HEK293 (cell line): ENCODE results near the gene TADA1.

Experiments used
- CTCF ChIA-PET: fragments of 350-600 bp; formaldehyde crosslinking; extraction: SDS; loops from one replicate; lab custom pipeline; 2021; ENCODE audit warnings: antibody characterized with exemption; lab: Yijun Ruan, JAX
- POLR2A ChIA-PET: fragments of 300-600 bp; formaldehyde crosslinking; extraction: SDS; loops from one replicate; lab custom pipeline; 2020; ENCODE audit warnings: antibody characterized with exemption, inconsistent platforms; lab: Yijun Ruan, JAX
- H3K27ac ChIP-seq: fragments of 200-500 bp; sonication (Bioruptor generic); 2 replicates; pipeline ENCODE4 v1.5.1; 2014; ENCODE audit warnings: low read depth, low read length, control low read depth, inconsistent platforms; ENCODE audit errors: extremely low read depth
- H3K36me3 ChIP-seq, 2 experiments: fragments of 200-500 bp in 1 of 2; sonication (Bioruptor generic) in 1 of 2; 1 replicate in 1 of 2; 2 replicates in 1 of 2; pipeline ENCODE4 v1.5.1; 2014 to 2017; ENCODE audit warnings: inconsistent platforms in 2 of 2, low read length in 2 of 2; ENCODE audit not compliant: control insufficient read depth in 2 of 2, insufficient read depth in 1 of 2
- H3K4me1 ChIP-seq: fragments of 200-500 bp; sonication (Bioruptor generic); 2 replicates; pipeline ENCODE4 v1.5.1; 2014; ENCODE audit warnings: mild to moderate bottlenecking, low read length, inconsistent platforms; ENCODE audit not compliant: control insufficient read depth, insufficient read depth
- H3K4me3 ChIP-seq: 2 replicates; pipeline ENCODE4 v1.5.1; 2011; ENCODE audit warnings: low read depth, mild to moderate bottlenecking, control low read depth, low read length, moderate library complexity
- H3K9me3 ChIP-seq: fragments of 200-500 bp; sonication (Bioruptor generic); 2 replicates; pipeline ENCODE4 v1.5.1; 2014; ENCODE audit warnings: low read depth, low read length, inconsistent platforms; ENCODE audit not compliant: control insufficient read depth, insufficient read depth
- BCL11A ChIP-seq: fragments of 450-650 bp; formaldehyde crosslinking; IDR thresholded peaks from 2 replicates; pipeline ENCODE4 v1.5.1; 2016; ENCODE audit warnings: low read depth, missing biosample characterization, missing genetic modification characterization
- GLI4 ChIP-seq: fragments of 450-650 bp; formaldehyde crosslinking; IDR thresholded peaks from 2 replicates; pipeline ENCODE4 v1.5.1; 2016; ENCODE audit warnings: missing biosample characterization, missing genetic modification characterization
- IKZF3 ChIP-seq: fragments of 450-650 bp; IDR thresholded peaks from 2 replicates; pipeline ENCODE4 v1.5.0; 2018; ENCODE audit warnings: missing biosample characterization, mild to moderate bottlenecking, missing genetic modification characterization, moderate library complexity
- KLF16 ChIP-seq: fragments of 450-650 bp; formaldehyde crosslinking; IDR thresholded peaks from 2 replicates; pipeline ENCODE4 v1.5.1; 2017; ENCODE audit warnings: missing biosample characterization, missing genetic modification characterization
- RBAK ChIP-seq: fragments of 450-650 bp; formaldehyde crosslinking; IDR thresholded peaks from 2 replicates; pipeline ENCODE4 v1.5.1; 2016; ENCODE audit warnings: missing biosample characterization, missing genetic modification characterization
- SETDB1 ChIP-seq: IDR thresholded peaks from one replicate; pipeline ENCODE4 v1.6.1; 2017; ENCODE audit warnings: mild to moderate bottlenecking, low read length, moderate library complexity, mixed read lengths; ENCODE audit not compliant: insufficient read length
- ZBTB21 ChIP-seq: fragments of 450-650 bp; formaldehyde crosslinking; IDR thresholded peaks from 2 replicates; pipeline ENCODE4 v1.5.1; 2017; ENCODE audit warnings: missing biosample characterization, missing genetic modification characterization
- ZBTB8A ChIP-seq: fragments of 450-650 bp; formaldehyde crosslinking; IDR thresholded peaks from 2 replicates; pipeline ENCODE4 v1.5.1; 2016; ENCODE audit warnings: missing biosample characterization, missing genetic modification characterization
- ZNF202 ChIP-seq: fragments of 450-650 bp; formaldehyde crosslinking; IDR thresholded peaks from 2 replicates; pipeline ENCODE4 v1.5.1; 2016; ENCODE audit warnings: missing biosample characterization, missing genetic modification characterization, borderline replicate concordance
- ZNF23 ChIP-seq: fragments of 450-650 bp; formaldehyde crosslinking; IDR thresholded peaks from 2 replicates; pipeline ENCODE4 v1.5.1; 2016; ENCODE audit warnings: missing biosample characterization, missing genetic modification characterization, borderline replicate concordance
- ZNF239 ChIP-seq: fragments of 450-650 bp; formaldehyde crosslinking; IDR thresholded peaks from 2 replicates; pipeline ENCODE4 v1.5.1; 2016; ENCODE audit warnings: missing biosample characterization, missing genetic modification characterization
- ZNF266 ChIP-seq: fragments of 450-650 bp; formaldehyde crosslinking; IDR thresholded peaks from 2 replicates; pipeline ENCODE4 v1.5.1; 2016; ENCODE audit warnings: missing biosample characterization, missing genetic modification characterization, low read depth
- ZNF350 ChIP-seq: fragments of 450-650 bp; formaldehyde crosslinking; IDR thresholded peaks from 2 replicates; pipeline ENCODE4 v1.5.0; 2017; ENCODE audit warnings: missing biosample characterization, mild to moderate bottlenecking, missing genetic modification characterization
- ZNF404 ChIP-seq: fragments of 450-650 bp; formaldehyde crosslinking; IDR thresholded peaks from 2 replicates; pipeline ENCODE4 v1.5.1; 2017; ENCODE audit warnings: missing biosample characterization, missing genetic modification characterization
- ZNF426 ChIP-seq: fragments of 450-650 bp; formaldehyde crosslinking; IDR thresholded peaks from 2 replicates; pipeline ENCODE4 v1.5.1; 2017; ENCODE audit warnings: missing biosample characterization, missing genetic modification characterization, mild to moderate bottlenecking, inconsistent platforms, moderate library complexity
- ZNF529 ChIP-seq: fragments of 450-650 bp; formaldehyde crosslinking; IDR thresholded peaks from 2 replicates; pipeline ENCODE4 v1.5.1; 2017; ENCODE audit warnings: missing genetic modification characterization, missing biosample characterization; ENCODE audit not compliant: insufficient replicate concordance
- ZNF561 ChIP-seq: fragments of 450-650 bp; IDR thresholded peaks from 2 replicates; pipeline ENCODE4 v1.5.1; 2018; ENCODE audit warnings: missing biosample characterization, missing genetic modification characterization, borderline replicate concordance
- ZNF747 ChIP-seq: fragments of 450-650 bp; formaldehyde crosslinking; IDR thresholded peaks from 2 replicates; pipeline ENCODE4 v1.5.1; 2016; ENCODE audit warnings: missing biosample characterization, missing genetic modification characterization
- ZNF76 ChIP-seq: fragments of 450-650 bp; formaldehyde crosslinking; IDR thresholded peaks from 2 replicates; pipeline ENCODE4; 2016; ENCODE audit warnings: low read depth, missing biosample characterization, missing genetic modification characterization, borderline replicate concordance
- ZNF776 ChIP-seq: fragments of 450-650 bp; formaldehyde crosslinking; IDR thresholded peaks from 2 replicates; pipeline ENCODE4 v1.5.0; 2017; ENCODE audit warnings: missing biosample characterization, missing genetic modification characterization, borderline replicate concordance
- ZSCAN23 ChIP-seq: fragments of 450-650 bp; formaldehyde crosslinking; IDR thresholded peaks from 2 replicates; pipeline ENCODE4 v1.5.1; 2016; ENCODE audit warnings: missing biosample characterization, missing genetic modification characterization
- TF ChIP-seq, protein P1 (sequence below): fragments of 450-650 bp; formaldehyde crosslinking; IDR thresholded peaks from 2 replicates; pipeline ENCODE4 v1.5.1; 2016; ENCODE audit warnings: missing biosample characterization, missing genetic modification characterization, borderline replicate concordance
- TF ChIP-seq, protein P2 (sequence below): fragments of 450-650 bp; formaldehyde crosslinking; IDR thresholded peaks from 2 replicates; pipeline ENCODE4 v1.5.0; 2017; ENCODE audit warnings: missing biosample characterization, missing genetic modification characterization, borderline replicate concordance
- TF ChIP-seq, protein P3 (sequence below): fragments of 450-650 bp; formaldehyde crosslinking; IDR thresholded peaks from 2 replicates; pipeline ENCODE4 v1.5.1; 2016; ENCODE audit warnings: missing biosample characterization, missing genetic modification characterization, low read depth

The TADA1 gene

DNA sequence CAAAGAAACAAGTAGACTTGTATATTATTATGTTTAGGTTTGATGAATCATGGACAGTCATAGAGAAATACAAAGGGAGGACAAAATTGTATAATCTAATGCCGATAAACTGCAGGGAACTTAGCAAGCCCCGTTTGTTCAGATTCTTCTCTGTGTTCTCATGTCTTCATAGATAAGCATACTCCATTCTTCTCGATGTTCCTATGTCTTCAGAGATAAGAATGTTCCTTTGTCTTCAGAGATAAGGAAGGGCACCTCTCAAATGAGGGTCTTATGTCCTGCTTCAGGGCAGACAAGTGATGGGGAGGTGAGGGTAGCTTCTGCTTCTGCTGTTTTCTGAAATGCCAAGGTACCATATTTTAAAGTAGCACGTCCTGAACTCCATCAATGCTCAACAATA, 19.7 kb upstream of the TADA1 start:
- Histone ChIP-seq H3K4me3 (no peak overlapping the region), H3K9me3 (no peaks in the 10 kb centered on the region), H3K4me1 (no peaks in the 10 kb centered on the region), H3K27ac (no peak overlapping the region), H3K36me3 (no peaks in the 10 kb centered on the region)
- ChIA-PET POLR2A (no interaction called here), CTCF (interaction anchor here (2.9 kb wide), 1 partner anchor 163 kb away, joined by 10 read pairs; no protein-coding TSS in a partner anchor)
- TF ChIP-seq ZNF350 (no peak), GLI4 (no peak), ZNF23 (no peak), ZNF776 (tag by site-specific recombination) (no peak), ZNF404 (tag by site-specific recombination) (no peak), SETDB1 (no peak), ZNF426 (tag by site-specific recombination) (no peak), IKZF3 (tag by site-specific recombination) (no peak), ZNF76 (tag by site-specific recombination) (no peak), ZNF239 (tag by site-specific recombination) (no peak), RBAK (tag by site-specific recombination) (no peak), ZBTB8A (no peak), BCL11A (tag by site-specific recombination) (no peak)
- TF ChIP-seq, all 188 proteins: peak for 0

DNA sequence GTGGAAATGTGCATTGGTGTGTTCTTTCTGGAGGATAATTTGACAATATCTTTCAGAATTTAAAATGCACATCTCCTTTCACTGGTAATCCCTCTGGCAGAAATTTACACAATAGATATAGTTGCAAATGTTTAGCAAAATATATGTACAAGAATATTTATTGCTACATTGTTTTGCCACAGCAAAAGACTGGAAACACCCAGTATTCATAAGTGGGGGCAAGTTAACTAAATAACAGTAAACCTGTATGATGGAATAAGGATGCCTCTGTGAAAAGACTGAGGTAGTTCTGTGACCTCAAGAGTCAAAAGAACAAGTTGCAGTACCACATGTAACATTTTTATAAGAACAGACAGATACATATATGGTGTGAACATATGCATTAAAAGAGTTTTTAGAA, 13.7 kb upstream of the TADA1 start:
- no peaks in the 10 kb centered on the region for H3K9me3 ChIP-seq
- TF ChIP-seq ZNF202 (tag by site-specific recombination) (no peak), ZSCAN23 (tag by site-specific recombination) (no peak), ZBTB21 (tag by site-specific recombination) (no peak), ZNF776 (tag by site-specific recombination) (no peak), ZNF561 (tag by site-specific recombination) (no peak)
- H3K36me3 ChIP-seq, result no peaks in the 10 kb centered on the region
- no peaks in the 10 kb centered on the region for H3K4me1 ChIP-seq
- H3K27ac ChIP-seq, result no peak overlapping the region
- ChIA-PET CTCF (interaction anchor here (0.8 to 1.0 kb wide), 2 partner anchors 20 to 21 kb away, joined by 3 to 5 read pairs; no protein-coding TSS in a partner anchor), POLR2A (no interaction called here)
- no peak overlapping the region for H3K4me3 ChIP-seq

DNA sequence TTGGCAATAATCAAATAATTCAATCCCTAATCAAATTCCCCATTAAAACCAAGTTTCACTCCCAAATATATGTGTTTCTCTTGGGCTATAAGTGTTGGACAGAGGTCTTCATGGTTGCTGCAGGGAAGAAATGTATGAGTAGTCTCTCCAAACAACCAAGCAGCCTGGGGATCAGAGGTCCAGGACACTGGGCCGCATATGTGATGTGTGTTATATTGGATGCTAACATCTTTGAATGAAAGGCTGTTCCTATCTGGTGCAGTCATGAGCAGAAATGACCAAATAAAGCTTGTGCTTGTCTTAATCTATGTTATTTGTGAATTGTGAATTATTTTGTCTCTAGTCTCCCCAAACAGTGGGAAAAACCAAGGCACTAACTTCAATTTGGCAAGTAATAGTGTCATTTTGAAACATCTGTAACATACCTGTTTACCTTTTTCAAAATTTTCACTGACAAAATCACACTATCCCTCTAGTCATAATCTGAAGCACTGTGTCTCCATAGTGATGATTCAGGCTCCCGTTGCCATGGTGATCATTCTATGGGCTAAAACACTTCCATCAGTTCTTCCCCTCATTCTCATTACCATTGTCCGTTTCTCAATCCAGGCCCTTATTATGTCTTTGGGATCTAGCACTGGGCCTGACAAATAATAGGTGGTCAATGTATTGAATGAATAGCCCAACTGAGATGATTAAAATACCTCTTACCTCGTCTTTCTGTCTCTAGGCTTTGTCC, 12.5 kb upstream of the TADA1 start:
- Histone ChIP-seq H3K4me3 (no peak overlapping the region), H3K36me3 (no peaks in the 10 kb centered on the region), H3K27ac (no peak overlapping the region), H3K4me1 (no peaks in the 10 kb centered on the region), H3K9me3 (no peaks in the 10 kb centered on the region)
- POLR2A ChIA-PET, result no interaction called here
- no peak for TF ChIP-seq ZNF266 (tag by site-specific recombination)
- TF ChIP-seq, protein P1, sequence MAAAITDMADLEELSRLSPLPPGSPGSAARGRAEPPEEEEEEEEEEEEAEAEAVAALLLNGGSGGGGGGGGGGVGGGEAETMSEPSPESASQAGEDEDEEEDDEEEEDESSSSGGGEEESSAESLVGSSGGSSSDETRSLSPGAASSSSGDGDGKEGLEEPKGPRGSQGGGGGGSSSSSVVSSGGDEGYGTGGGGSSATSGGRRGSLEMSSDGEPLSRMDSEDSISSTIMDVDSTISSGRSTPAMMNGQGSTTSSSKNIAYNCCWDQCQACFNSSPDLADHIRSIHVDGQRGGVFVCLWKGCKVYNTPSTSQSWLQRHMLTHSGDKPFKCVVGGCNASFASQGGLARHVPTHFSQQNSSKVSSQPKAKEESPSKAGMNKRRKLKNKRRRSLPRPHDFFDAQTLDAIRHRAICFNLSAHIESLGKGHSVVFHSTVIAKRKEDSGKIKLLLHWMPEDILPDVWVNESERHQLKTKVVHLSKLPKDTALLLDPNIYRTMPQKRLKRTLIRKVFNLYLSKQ, result no peak
- TF ChIP-seq ZNF747, result no peak
- no peak for TF ChIP-seq ZNF529 (tag by site-specific recombination)
- no peak for TF ChIP-seq KLF16 (tag by site-specific recombination)
- TF ChIP-seq, protein P2, sequence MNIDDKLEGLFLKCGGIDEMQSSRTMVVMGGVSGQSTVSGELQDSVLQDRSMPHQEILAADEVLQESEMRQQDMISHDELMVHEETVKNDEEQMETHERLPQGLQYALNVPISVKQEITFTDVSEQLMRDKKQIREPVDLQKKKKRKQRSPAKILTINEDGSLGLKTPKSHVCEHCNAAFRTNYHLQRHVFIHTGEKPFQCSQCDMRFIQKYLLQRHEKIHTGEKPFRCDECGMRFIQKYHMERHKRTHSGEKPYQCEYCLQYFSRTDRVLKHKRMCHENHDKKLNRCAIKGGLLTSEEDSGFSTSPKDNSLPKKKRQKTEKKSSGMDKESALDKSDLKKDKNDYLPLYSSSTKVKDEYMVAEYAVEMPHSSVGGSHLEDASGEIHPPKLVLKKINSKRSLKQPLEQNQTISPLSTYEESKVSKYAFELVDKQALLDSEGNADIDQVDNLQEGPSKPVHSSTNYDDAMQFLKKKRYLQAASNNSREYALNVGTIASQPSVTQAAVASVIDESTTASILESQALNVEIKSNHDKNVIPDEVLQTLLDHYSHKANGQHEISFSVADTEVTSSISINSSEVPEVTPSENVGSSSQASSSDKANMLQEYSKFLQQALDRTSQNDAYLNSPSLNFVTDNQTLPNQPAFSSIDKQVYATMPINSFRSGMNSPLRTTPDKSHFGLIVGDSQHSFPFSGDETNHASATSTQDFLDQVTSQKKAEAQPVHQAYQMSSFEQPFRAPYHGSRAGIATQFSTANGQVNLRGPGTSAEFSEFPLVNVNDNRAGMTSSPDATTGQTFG (tag by site-specific recombination), result no peak
- TF ChIP-seq, protein P3, sequence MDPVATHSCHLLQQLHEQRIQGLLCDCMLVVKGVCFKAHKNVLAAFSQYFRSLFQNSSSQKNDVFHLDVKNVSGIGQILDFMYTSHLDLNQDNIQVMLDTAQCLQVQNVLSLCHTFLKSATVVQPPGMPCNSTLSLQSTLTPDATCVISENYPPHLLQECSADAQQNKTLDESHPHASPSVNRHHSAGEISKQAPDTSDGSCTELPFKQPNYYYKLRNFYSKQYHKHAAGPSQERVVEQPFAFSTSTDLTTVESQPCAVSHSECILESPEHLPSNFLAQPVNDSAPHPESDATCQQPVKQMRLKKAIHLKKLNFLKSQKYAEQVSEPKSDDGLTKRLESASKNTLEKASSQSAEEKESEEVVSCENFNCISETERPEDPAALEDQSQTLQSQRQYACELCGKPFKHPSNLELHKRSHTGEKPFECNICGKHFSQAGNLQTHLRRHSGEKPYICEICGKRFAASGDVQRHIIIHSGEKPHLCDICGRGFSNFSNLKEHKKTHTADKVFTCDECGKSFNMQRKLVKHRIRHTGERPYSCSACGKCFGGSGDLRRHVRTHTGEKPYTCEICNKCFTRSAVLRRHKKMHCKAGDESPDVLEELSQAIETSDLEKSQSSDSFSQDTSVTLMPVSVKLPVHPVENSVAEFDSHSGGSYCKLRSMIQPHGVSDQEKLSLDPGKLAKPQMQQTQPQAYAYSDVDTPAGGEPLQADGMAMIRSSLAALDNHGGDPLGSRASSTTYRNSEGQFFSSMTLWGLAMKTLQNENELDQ, result no peak
- CTCF ChIA-PET, result interaction anchor here (1.0 kb wide), 1 partner anchor 22 kb away, joined by 5 read pairs; no protein-coding TSS in a partner anchor
